Pancreas (tissue), 10 donors: ENCODE results near the gene TRRAP. TPM values are rescaled to one million over a fixed set of nuclear protein-coding genes. Genes with fewer than 3 reads are reported as not detected.

Experiments used
- ATAC-seq, 4 donors: fragments of 200-7000 bp; cut with Tn5 transposase; one replicate each; pipeline versions ENCODE4 v1.8.0 to v1.9.1; 2020; ENCODE audit warnings: mild to moderate bottlenecking in 4 of 4, moderate library complexity in 4 of 4
- DNase-seq, 6 donors: peaks; one replicate each; pipeline ENCODE4 v3.0.0-alpha.2; 2020
- FAIRE-seq: peaks from 2 replicates; lab custom pipeline; 2012; peaks lifted over from hg19 to GRCh38; lab: Jason Lieb, UNC
- H3K27ac ChIP-seq, 4 donors: fragments of 200-600 bp; sonication (generic); 1 replicate in 3 of 4; 2 replicates in 1 of 4; pipeline versions ENCODE4 v1.5.0 to v1.8.0; 2020
- H3K27me3 ChIP-seq, 4 donors: fragments of 200-600 bp; one replicate each; pipeline ENCODE4 v1.8.0; 2021
- H3K36me3 ChIP-seq, 3 donors: fragments of 200-600 bp; sonication (generic) in 1 of 3; one replicate each; pipeline versions ENCODE4 v1.5.0 to v1.8.0; 2020 to 2021
- H3K4me1 ChIP-seq, 3 donors: fragments of 200-600 bp; one replicate each; pipeline ENCODE4 v1.8.0; 2021
- H3K4me3 ChIP-seq, 4 donors: fragments of 200-600 bp; sonication (generic) in 2 of 4; one replicate each; pipeline versions ENCODE4 v1.5.0 to v1.8.0; 2020 to 2021
- H3K9me3 ChIP-seq, 4 donors: fragments of 200-600 bp; one replicate each; pipeline ENCODE4 v1.8.0; 2021
- CTCF ChIP-seq, 4 donors: fragments of 200-600 bp; sonication (generic) in 3 of 4; IDR thresholded peaks; one replicate each; pipeline versions ENCODE4 v1.5.0 to v1.8.0; 2021; ENCODE audit warnings: antibody characterized with exemption in 4 of 4
- WGBS, 2 donors: extraction: QIAGEN DNeasy Blood & Tissue Kit; methylation state at CpG; one replicate each; pipeline ENCODE4 v1.1.7; 2013; 5-methylcytosine and 5-hydroxymethylcytosine counted together
- intact Hi-C, 3 donors: fragments of 100-400 bp; cut with DNase I; formaldehyde crosslinking; loops; one replicate each; pipeline versions ENCODE4 v1.11.1 to v1.14.2; 2022
- polyA plus RNA-seq, 2 donors: library from polyadenylated mRNA; stranded (reverse); fragments of 200-250 nt; gene quantifications; one replicate each; pipeline ENCODE4 v1.2.3, GENCODE V29; 2013
- total RNA-seq, 6 donors: library from RNA; stranded (reverse); fragmentation: NEBNext Ultra II Directional in 4 of 6; extraction: Animal tissue kit (Norgen Biotek cat#: 25700) in 4 of 6; gene quantifications; one replicate each; pipeline versions ENCODE4 v1.2.1 to v1.2.4, GENCODE V29; 2021 to 2023
- donor health status: healthy with polysubstance abuse.
- donor health status: DM: no; HTN: no; CAD: no; lungs with moderate emphysema.
- donor health status: DM: no; HTN: no; CAD: no.
- donor health status: control.
- donor health status: control.
- donor health status: Bipolar disorder and iron deficiency.
- donor health status: DM: yes; HTN: yes; CAD: no.
- donor health status: DM: no; HTN: no; CAD: no.
- donor health status: DM: no; HTN: no; CAD: no.
- donor health status: DM: yes; HTN: yes; CAD: no.

TRRAP gene
- total and polyA plus RNA-seq, 8 donors = 10.2 to 25.1 (median 15.6) TPM

GRCh38 chr7:98930464-98930863 is 52.1 kb downstream of the TRRAP start:
- intact Hi-C loops = no loop called here
- Histone ChIP-seq H3K9me3 (no peaks in the 10 kb centered on the region), H3K27ac (no peak overlapping the region), H3K4me1 (no peaks in the 10 kb centered on the region), H3K27me3 (no peaks in the 10 kb centered on the region), H3K36me3 (peaks cover 4 to 87% (median 33%) of the 10 kb centered on the region in 3 donors), H3K4me3 (no peak overlapping the region)
- ATAC-seq = no peak
- DNase-seq = no peak
- WGBS, 2 donors = 94 to 95% methylated on average over 10 of the region's 10 CpGs
- TF ChIP-seq CTCF (IDR thresholded peaks at IDR 0.05) = no peak
- no peak for FAIRE-seq

GRCh38 chr7:98930921-98931320 is 52.6 kb downstream of the TRRAP start:
- ATAC-seq = no peak
- H3K36me3 ChIP-seq = peaks cover 0 to 87% (median 33%) of the 10 kb centered on the region in 3 donors
- 95 to 97% methylated on average over 3 of the region's 3 CpGs for WGBS, 2 donors
- no peaks in the 10 kb centered on the region for H3K27me3 ChIP-seq
- no peak for DNase-seq
- H3K4me3 ChIP-seq = no peak overlapping the region
- H3K9me3 ChIP-seq = no peaks in the 10 kb centered on the region
- no peak for FAIRE-seq
- no peaks in the 10 kb centered on the region for H3K4me1 ChIP-seq
- H3K27ac ChIP-seq = no peak overlapping the region
- no peak for TF ChIP-seq CTCF (IDR thresholded peaks at IDR 0.05)
- intact Hi-C loops = no loop called here

- Histone ChIP-seq H3K4me3 (no peak overlapping the region), H3K36me3 (peaks cover 0 to 92% (median 49%) of the 10 kb centered on the region in 3 donors), H3K4me1 (no peaks in the 10 kb centered on the region), H3K9me3 (no peaks in the 10 kb centered on the region), H3K27ac (no peak overlapping the region), H3K27me3 (no peaks in the 10 kb centered on the region)
- 92 to 94% methylated on average over 13 of the region's 13 CpGs for WGBS, 2 donors
- intact Hi-C loops = no loop called here
- ATAC-seq = no peak
- no peak for TF ChIP-seq CTCF (IDR thresholded peaks at IDR 0.05)
- DNase-seq = no peak
- no peak for FAIRE-seq
These were observed 55.0 kb downstream of the TRRAP start for GRCh38 chr7:98933321-98933720.

GRCh38 chr7:98934267-98934666 is 55.9 kb downstream of the TRRAP start:
- intact Hi-C loops = no loop called here
- no peaks in the 10 kb centered on the region for H3K4me1 ChIP-seq
- no peak for FAIRE-seq
- no peak overlapping the region for H3K4me3 ChIP-seq
- no peaks in the 10 kb centered on the region for H3K27me3 ChIP-seq
- no peak for TF ChIP-seq CTCF (IDR thresholded peaks at IDR 0.05)
- ATAC-seq = no peak
- H3K27ac ChIP-seq = no peak overlapping the region
- DNase-seq = no peak
- WGBS, 2 donors = 87 to 90% methylated on average over 3 of the region's 3 CpGs
- peaks cover 0 to 93% (median 50%) of the 10 kb centered on the region in 3 donors for H3K36me3 ChIP-seq
- no peaks in the 10 kb centered on the region for H3K9me3 ChIP-seq

- Histone ChIP-seq H3K36me3 (peaks cover 0 to 82% (median 44%) of the 10 kb centered on the region in 3 donors), H3K27ac (no peak overlapping the region), H3K9me3 (no peaks in the 10 kb centered on the region), H3K27me3 (no peaks in the 10 kb centered on the region), H3K4me1 (no peaks in the 10 kb centered on the region), H3K4me3 (no peak overlapping the region)
- ATAC-seq (no peak), DNase-seq (no peak), FAIRE-seq (no peak)
- no peak for TF ChIP-seq CTCF (IDR thresholded peaks at IDR 0.05)
- intact Hi-C loops = no loop called here
- 78 to 84% methylated on average over 2 of the region's 2 CpGs for WGBS, 2 donors
These were observed 57.5 kb downstream of the TRRAP start for GRCh38 chr7:98935811-98936210.
